T-cell (primary cell): ENCODE data around the gene PARD3B. TPM values are rescaled to one million over a fixed set of nuclear protein-coding genes. Genes with fewer than 3 reads are reported as not detected.

Experiments
- ATAC-seq, 4 experiments: fragments of 200-7000 bp in 3 of 4; fragments of 150-1000 bp in 1 of 4; cut with Tn5 transposase; replicated peaks in 1 of 4; 1 replicate in 3 of 4; 2 replicates in 1 of 4; pipeline ENCODE4 v1.10.0; 2021; ENCODE audit warnings: moderate library complexity in 3 of 4, mild to moderate bottlenecking in 2 of 4, moderate number of reproducible peaks in 1 of 4
- CTCF ChIA-PET, 2 donors: fragments of 300-600 bp; sonication (Branson Sonifier 250); formaldehyde crosslinking; loops; one replicate each; lab custom pipeline; 2022; ENCODE audit warnings: antibody characterized with exemption in 2 of 2; lab: Charles Lee
- POLR2A ChIA-PET, 2 donors: fragments of 300-600 bp; sonication (Branson Sonifier 250); formaldehyde crosslinking; loops; one replicate each; lab custom pipeline; 2022; ENCODE audit warnings: antibody characterized with exemption in 2 of 2; lab: Charles Lee
- DNase-seq, 35 experiments: peaks; one replicate each; pipeline versions ENCODE4 v3.0.0 to v3.0.0-alpha.2; 2013 to 2023
- H3K27ac ChIP-seq: one replicate; pipeline ENCODE4 v1.5.1; 2013; ENCODE audit warnings: low read length
- H3K27me3 ChIP-seq, 2 experiments: replicated peaks in 1 of 2; 1 replicate in 1 of 2; 2 replicates in 1 of 2; pipeline versions ENCODE4 v1.6.1 to v1.7.0; 2013; ENCODE audit warnings: low read length in 1 of 2, mixed read lengths in 1 of 2; ENCODE audit not compliant: control insufficient read depth in 2 of 2, insufficient read depth in 2 of 2; ENCODE audit errors: extremely low read depth in 1 of 2
- H3K36me3 ChIP-seq, 2 donors: 1 replicate in 1 of 2; 2 replicates in 1 of 2; pipeline versions ENCODE4 v1.6.1 to v1.7.0; 2013; ENCODE audit warnings: low read length in 1 of 2; ENCODE audit not compliant: control insufficient read depth in 2 of 2, insufficient read depth in 1 of 2; ENCODE audit errors: extremely low read depth in 1 of 2
- H3K4me1 ChIP-seq, 2 experiments: 1 replicate in 1 of 2; 2 replicates in 1 of 2; pipeline versions ENCODE4 v1.6.1 to v1.7.0; 2013; ENCODE audit warnings: low read length in 2 of 2, mixed read lengths in 1 of 2; ENCODE audit not compliant: insufficient read depth in 2 of 2, control insufficient read depth in 1 of 2; ENCODE audit errors: extremely low read depth in 1 of 2
- H3K4me3 ChIP-seq, 2 donors: 1 replicate in 1 of 2; 2 replicates in 1 of 2; pipeline versions ENCODE4 v1.5.1 to v1.7.0; 2013; ENCODE audit warnings: mild to moderate bottlenecking in 2 of 2, low read length in 1 of 2, moderate library complexity in 1 of 2; ENCODE audit not compliant: control insufficient read depth in 1 of 2; ENCODE audit errors: extremely low read depth in 1 of 2
- H3K9me3 ChIP-seq: 2 replicates; pipeline ENCODE4 v1.7.0; 2013
- H3K27ac Mint-ChIP-seq, 2 donors: one replicate each; pipeline ENCODE4 v1.8.0; 2020 to 2021; ENCODE audit warnings: mild to moderate bottlenecking in 2 of 2, mixed read lengths in 2 of 2
- H3K27me3 Mint-ChIP-seq, 2 donors: one replicate each; pipeline ENCODE4 v1.8.0; 2021 to 2022; ENCODE audit warnings: mixed read lengths in 2 of 2
- H3K36me3 Mint-ChIP-seq: one replicate; pipeline ENCODE4 v1.8.0; 2021; ENCODE audit warnings: mixed read lengths
- H3K4me1 Mint-ChIP-seq, 3 donors: one replicate each; pipeline ENCODE4 v1.8.0; 2020 to 2022; ENCODE audit warnings: mixed read lengths in 3 of 3, mild to moderate bottlenecking in 1 of 3
- H3K4me3 Mint-ChIP-seq, 3 donors: one replicate each; pipeline ENCODE4 v1.8.0; 2020 to 2022; ENCODE audit warnings: mild to moderate bottlenecking in 3 of 3, mixed read lengths in 3 of 3, moderate library complexity in 3 of 3
- H3K9me3 Mint-ChIP-seq, 3 donors: one replicate each; pipeline ENCODE4 v1.8.0; 2020 to 2022; ENCODE audit warnings: mixed read lengths in 3 of 3
- WGBS: methylation state at CpG from one replicate; pipeline ENCODE4 v1.1.5; 2013; ENCODE audit warnings: missing lambda C conversion rate; ENCODE audit not compliant: insufficient coverage; 5-methylcytosine and 5-hydroxymethylcytosine counted together
- total RNA-seq, 35 experiments: library from RNA in 6 of 35; stranded (reverse) in 6 of 35; fragments of 120-200 nt in 1 of 35; gene quantifications; one replicate each; pipeline versions ENCODE4 v1.2.1 to v1.2.4 and lab custom pipeline; 2013 to 2026

PARD3B gene
- total RNA-seq, 5 donors from 2014 or later (not counting 1 experiment from before 2014, with no cell fraction given), result 0.75 to 2.0 (median 1.6) TPM

DNA sequence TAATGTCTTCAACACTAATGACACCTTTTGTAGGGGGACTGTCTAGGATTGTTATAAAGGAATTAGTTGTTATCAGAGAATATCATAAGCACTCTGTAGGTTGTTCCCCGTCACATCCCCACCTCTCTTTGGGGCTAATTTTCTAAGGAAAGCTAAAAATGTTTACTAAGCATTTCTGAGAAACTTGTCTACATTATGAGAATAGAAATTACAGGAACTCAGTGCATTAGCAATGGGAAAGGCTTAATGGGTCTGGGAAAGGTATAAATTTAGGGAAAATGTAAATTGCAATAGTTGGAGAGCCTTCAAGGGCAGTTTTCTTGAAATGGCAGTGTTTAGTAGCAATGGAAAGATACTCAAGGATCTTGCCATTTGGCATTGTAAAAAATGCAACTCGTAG lies 879.8 kb downstream of the PARD3B start:
- no peak for DNase-seq
- no peaks in the 10 kb centered on the region for H3K9me3 ChIP-seq
- peaks cover 0 to 4% of the 10 kb centered on the region in 2 experiments for H3K27me3 ChIP-seq
- H3K36me3 Mint-ChIP-seq, result no peaks in the 10 kb centered on the region
- CTCF ChIA-PET, result no interaction called here
- no CpG with 5 or more reads among the region's 2 CpGs for WGBS
- H3K27ac ChIP-seq, result no peak overlapping the region
- no peak overlapping the region for H3K27ac Mint-ChIP-seq
- no peak for ATAC-seq
- POLR2A ChIA-PET, result no interaction called here
- H3K4me1 ChIP-seq, result no peaks in the 10 kb centered on the region
- H3K9me3 Mint-ChIP-seq, result peaks cover 0 to 3% (median 0%) of the 10 kb centered on the region in 3 donors
- H3K36me3 ChIP-seq, result no peaks in the 10 kb centered on the region
- H3K4me3 Mint-ChIP-seq, result no peak overlapping the region
- H3K4me1 Mint-ChIP-seq, result no peaks in the 10 kb centered on the region
- no peak overlapping the region for H3K4me3 ChIP-seq
- peaks cover 0 to 9% of the 10 kb centered on the region in 2 donors for H3K27me3 Mint-ChIP-seq

GRCh38 chr2:205427112-205427511 lies 881.8 kb downstream of the PARD3B start:
- H3K4me1 ChIP-seq, result no peaks in the 10 kb centered on the region
- no peaks in the 10 kb centered on the region for H3K9me3 ChIP-seq
- ATAC-seq, result no peak
- Mint-ChIP-seq H3K4me1 (peaks cover 0 to 2% (median 0%) of the 10 kb centered on the region in 3 donors), H3K36me3 (no peaks in the 10 kb centered on the region), H3K9me3 (no peaks in the 10 kb centered on the region), H3K27ac (no peak overlapping the region), H3K27me3 (peaks cover 0 to 7% of the 10 kb centered on the region in 2 donors), H3K4me3 (no peak overlapping the region)
- no peak overlapping the region for H3K4me3 ChIP-seq
- CTCF ChIA-PET, result no interaction called here
- H3K27me3 ChIP-seq, result peaks cover 0 to 4% of the 10 kb centered on the region in 2 experiments
- WGBS, result no CpG with 5 or more reads among the region's 3 CpGs
- no peaks in the 10 kb centered on the region for H3K36me3 ChIP-seq
- DNase-seq, result no peak
- H3K27ac ChIP-seq, result no peak overlapping the region
- POLR2A ChIA-PET, result no interaction called here

- Histone ChIP-seq H3K4me3 (no peak overlapping the region), H3K36me3 (no peaks in the 10 kb centered on the region), H3K9me3 (no peaks in the 10 kb centered on the region), H3K27me3 (peaks cover 0 to 4% of the 10 kb centered on the region in 2 experiments), H3K4me1 (no peaks in the 10 kb centered on the region), H3K27ac (no peak overlapping the region)
- Mint-ChIP-seq H3K27ac (no peak overlapping the region), H3K4me1 (peaks cover 0 to 5% (median 2%) of the 10 kb centered on the region in 3 donors), H3K36me3 (no peaks in the 10 kb centered on the region), H3K9me3 (no peaks in the 10 kb centered on the region), H3K4me3 (no peak overlapping the region), H3K27me3 (peaks cover 0 to 7% of the 10 kb centered on the region in 2 donors)
- DNase-seq (no peak), ATAC-seq (no peak)
- WGBS, result no CpG with 5 or more reads among the region's 2 CpGs
- CTCF ChIA-PET, result no interaction called here
- POLR2A ChIA-PET, result no interaction called here
Measured at GRCh38 chr2:205428811-205429210, 883.5 kb downstream of the PARD3B start.

GRCh38 chr2:205435970-205436369 lies 890.7 kb downstream of the PARD3B start:
- no peak for DNase-seq

GRCh38 chr2:205438241-205438640 lies 893.0 kb downstream of the PARD3B start:
- CTCF ChIA-PET, result no interaction called here
- DNase-seq (no peak), ATAC-seq (no peak)
- Mint-ChIP-seq H3K4me1 (peaks cover 0 to 3% (median 0%) of the 10 kb centered on the region in 3 donors), H3K27ac (no peak overlapping the region), H3K36me3 (no peaks in the 10 kb centered on the region), H3K4me3 (no peak overlapping the region), H3K9me3 (peaks cover 0 to 3% (median 2%) of the 10 kb centered on the region in 3 donors), H3K27me3 (peaks cover 0 to 3% of the 10 kb centered on the region in 2 donors)
- POLR2A ChIA-PET, result no interaction called here
- Histone ChIP-seq H3K27ac (no peak overlapping the region), H3K4me1 (no peaks in the 10 kb centered on the region), H3K36me3 (no peaks in the 10 kb centered on the region), H3K27me3 (no peaks in the 10 kb centered on the region), H3K4me3 (no peak overlapping the region), H3K9me3 (peaks cover 2% of the 10 kb centered on the region)
- no CpG with 5 or more reads among the region's 2 CpGs for WGBS

More at GRCh38 chr2:205435970-205436369, 890.7 kb downstream of the PARD3B start:
- no peaks in the 10 kb centered on the region for H3K36me3 Mint-ChIP-seq
- Histone ChIP-seq H3K9me3 (peaks cover 2% of the 10 kb centered on the region), H3K27me3 (no peaks in the 10 kb centered on the region), H3K4me1 (no peaks in the 10 kb centered on the region), H3K36me3 (no peaks in the 10 kb centered on the region), H3K4me3 (no peak overlapping the region), H3K27ac (no peak overlapping the region)
- ChIA-PET POLR2A (no interaction called here), CTCF (no interaction called here)
- no peak overlapping the region for H3K27ac Mint-ChIP-seq
- no peaks in the 10 kb centered on the region for H3K27me3 Mint-ChIP-seq
- peaks cover 0 to 7% (median 2%) of the 10 kb centered on the region in 3 donors for H3K4me1 Mint-ChIP-seq
- 82% methylated on average over 2 of the region's 4 CpGs for whole genome bisulfite sequencing
- ATAC-seq, result no peak
- H3K4me3 Mint-ChIP-seq, result no peak overlapping the region
- H3K9me3 Mint-ChIP-seq, result no peaks in the 10 kb centered on the region

GRCh38 chr2:205439621-205440020 lies 894.3 kb downstream of the PARD3B start:
- Mint-ChIP-seq H3K36me3 (no peaks in the 10 kb centered on the region), H3K27ac (no peak overlapping the region), H3K4me1 (peaks cover 0 to 3% (median 0%) of the 10 kb centered on the region in 3 donors), H3K4me3 (no peak overlapping the region), H3K9me3 (peaks cover 0 to 5% (median 3%) of the 10 kb centered on the region in 3 donors), H3K27me3 (peaks cover 2 to 7% of the 10 kb centered on the region in 2 donors)
- WGBS, result 67% methylated on average over 1 of the region's 2 CpGs
- Histone ChIP-seq H3K4me1 (no peaks in the 10 kb centered on the region), H3K4me3 (no peak overlapping the region), H3K27ac (no peak overlapping the region), H3K27me3 (no peaks in the 10 kb centered on the region), H3K9me3 (peaks cover 2% of the 10 kb centered on the region), H3K36me3 (no peaks in the 10 kb centered on the region)
- ChIA-PET CTCF (no interaction called here), POLR2A (no interaction called here)
- no peak for ATAC-seq
- DNase-seq, result no peak

GRCh38 chr2:205441524-205441923 lies 896.2 kb downstream of the PARD3B start:
- H3K27me3 Mint-ChIP-seq, result peaks cover 2 to 7% of the 10 kb centered on the region in 2 donors
- ATAC-seq (no peak), DNase-seq (no peak)
- ChIA-PET POLR2A (no interaction called here), CTCF (no interaction called here)
- Histone ChIP-seq H3K27ac (no peak overlapping the region), H3K4me3 (no peak overlapping the region), H3K4me1 (no peaks in the 10 kb centered on the region), H3K36me3 (no peaks in the 10 kb centered on the region), H3K27me3 (no peaks in the 10 kb centered on the region), H3K9me3 (peaks cover 2% of the 10 kb centered on the region)
- H3K4me3 Mint-ChIP-seq, result no peak overlapping the region
- H3K36me3 Mint-ChIP-seq, result no peaks in the 10 kb centered on the region
- H3K4me1 Mint-ChIP-seq, result peaks cover 0 to 3% (median 0%) of the 10 kb centered on the region in 3 donors
- peaks cover 0 to 5% (median 3%) of the 10 kb centered on the region in 3 donors for H3K9me3 Mint-ChIP-seq
- no peak overlapping the region for H3K27ac Mint-ChIP-seq
